ENCODE measurements around the gene GRIK4.

GRIK4 gene

DNA sequence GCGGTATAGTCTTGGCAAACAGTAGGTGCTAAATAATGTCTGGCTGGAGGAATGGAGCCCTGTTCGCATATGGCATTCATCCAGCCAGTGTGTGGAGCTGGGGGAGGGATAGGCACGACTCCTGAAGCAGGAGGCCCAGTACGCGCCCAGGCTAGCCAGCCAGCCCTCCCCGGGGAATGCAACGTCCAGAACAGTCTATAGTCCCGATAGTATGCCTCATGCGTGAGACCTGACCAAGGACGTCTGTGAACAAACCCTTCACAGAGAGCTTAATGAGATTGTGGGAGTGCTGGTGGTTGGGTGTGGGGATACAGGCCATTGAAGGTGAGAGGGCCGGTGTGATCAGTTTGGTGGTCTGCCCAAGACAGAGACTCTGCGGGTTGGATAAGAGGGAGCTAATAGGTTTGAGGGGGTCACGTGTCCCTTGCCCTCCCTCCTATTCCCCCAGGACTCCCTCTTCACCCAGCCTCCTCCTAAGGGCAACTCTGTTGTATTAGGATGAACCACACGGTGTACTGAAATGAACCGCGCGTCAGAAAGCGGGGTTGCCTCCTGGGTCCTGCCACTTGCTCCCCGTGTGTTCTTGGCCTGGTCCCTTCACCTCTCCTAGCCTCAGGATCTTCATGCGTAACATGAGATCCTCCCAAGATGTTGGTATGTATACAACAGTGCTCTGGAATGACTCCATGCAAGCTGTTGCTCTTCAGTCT is 987 bp upstream of the GRIK4 start:
- DNase-seq (ENCODE audit: low read depth in 3 of 3, low spot score in 1 of 3): no peak

GRCh38 chr11:120511820-120512738 is 531 bp downstream of the GRIK4 start:
- no peak for DNase-seq (ENCODE audit: low read depth in 3 of 3, low spot score in 1 of 3)

GRCh38 chr11:120512739-120513435 is 1.3 kb downstream of the GRIK4 start:
- no peak for DNase-seq (ENCODE audit: low read depth in 3 of 3, low spot score in 1 of 3)

- DNase-seq (ENCODE audit: low read depth in 3 of 3, low spot score in 1 of 3): no peak
Observed at GRCh38 chr11:120513436-120514315, 2.1 kb downstream of the GRIK4 start.

DNA sequence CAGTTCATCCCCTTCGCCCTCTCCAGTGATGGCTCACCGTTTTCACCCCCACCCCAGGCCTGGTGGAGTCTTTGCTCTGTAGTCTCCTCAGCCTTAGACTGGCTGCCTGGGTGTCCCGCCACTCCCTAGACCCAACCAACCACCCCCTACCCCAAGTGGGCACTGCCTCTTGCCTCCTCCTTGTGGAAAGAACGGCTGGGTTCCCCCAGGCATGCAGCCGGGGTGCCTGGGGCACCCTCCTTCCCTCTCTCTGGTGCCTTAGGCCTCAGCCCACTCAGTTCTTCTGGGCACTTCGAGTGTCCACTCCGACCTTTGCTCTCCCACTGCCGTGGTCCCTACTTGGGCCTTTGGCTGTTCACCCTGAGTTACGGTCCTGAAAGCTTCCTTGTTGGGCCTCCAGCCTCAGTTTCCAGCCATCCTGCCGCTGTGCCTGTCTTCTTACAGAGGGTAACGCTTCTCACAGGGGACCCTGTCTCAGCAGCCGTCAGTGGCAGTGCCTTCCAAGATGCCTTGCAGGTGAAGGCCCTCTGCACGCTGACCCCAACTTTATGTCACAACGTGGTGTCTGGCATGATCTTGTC is 3.1 kb downstream of the GRIK4 start:
- no peak for DNase-seq (ENCODE audit: low read depth in 3 of 3, low spot score in 1 of 3)

- no peak for DNase-seq (ENCODE audit: low read depth in 3 of 3, low spot score in 1 of 3)
Observed at GRCh38 chr11:120515186-120515723, 3.7 kb downstream of the GRIK4 start.

DNA sequence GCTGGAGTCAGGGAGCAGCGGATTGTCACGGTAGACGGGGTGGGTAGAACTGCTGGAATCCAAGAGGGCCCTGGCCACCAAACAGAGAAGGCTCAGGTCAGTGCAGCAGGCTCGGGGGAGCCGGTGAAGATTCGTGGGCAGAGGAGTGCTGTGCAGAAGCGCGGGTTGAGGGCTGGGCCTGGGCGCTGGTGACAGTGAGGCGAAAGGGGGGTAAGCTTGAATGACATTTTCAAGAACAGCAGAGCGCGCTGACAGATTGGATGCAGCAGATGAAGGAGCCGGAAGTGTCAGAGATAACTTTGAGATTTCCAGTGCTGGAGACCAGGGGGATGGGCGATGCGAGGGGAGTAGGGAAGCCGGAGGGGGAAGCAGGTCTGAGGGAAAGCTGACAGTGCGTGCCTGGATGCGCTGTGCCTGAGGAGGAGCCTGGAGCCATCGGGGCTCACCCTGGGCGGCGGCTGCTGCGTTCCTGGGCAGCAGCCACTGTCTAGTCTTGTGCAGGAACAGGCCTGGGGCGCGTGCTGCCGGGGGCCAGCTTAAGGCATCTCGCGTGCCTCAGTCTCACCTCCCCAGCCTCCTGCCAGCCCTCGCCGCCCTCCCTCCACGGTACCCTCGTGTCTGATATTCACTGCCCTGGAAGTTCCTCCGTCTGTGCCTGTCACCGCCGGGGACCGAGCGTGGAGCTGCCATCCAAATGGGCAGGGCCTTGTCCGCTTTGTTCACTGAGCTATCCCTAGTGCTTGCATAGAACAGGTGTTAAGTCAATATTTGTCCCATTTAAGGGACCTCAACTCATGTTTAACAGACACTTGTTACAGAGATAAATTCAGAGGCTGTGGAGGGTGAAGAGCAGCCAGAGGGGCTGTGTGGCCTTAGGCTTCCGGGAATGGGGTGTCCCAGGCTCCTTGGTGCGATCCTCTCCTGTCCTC is 5.2 kb downstream of the GRIK4 start:
- no peak for DNase-seq (ENCODE audit: low read depth in 3 of 3, low spot score in 1 of 3)

- DNase-seq (ENCODE audit: low read depth in 3 of 3, low spot score in 1 of 3): no peak
Observed at GRCh38 chr11:120517390-120517761, 5.8 kb downstream of the GRIK4 start.

- DNase-seq (ENCODE audit: low read depth in 3 of 3, low spot score in 1 of 3): no peak
Observed at GRCh38 chr11:120517801-120518291, 6.3 kb downstream of the GRIK4 start.

DNA sequence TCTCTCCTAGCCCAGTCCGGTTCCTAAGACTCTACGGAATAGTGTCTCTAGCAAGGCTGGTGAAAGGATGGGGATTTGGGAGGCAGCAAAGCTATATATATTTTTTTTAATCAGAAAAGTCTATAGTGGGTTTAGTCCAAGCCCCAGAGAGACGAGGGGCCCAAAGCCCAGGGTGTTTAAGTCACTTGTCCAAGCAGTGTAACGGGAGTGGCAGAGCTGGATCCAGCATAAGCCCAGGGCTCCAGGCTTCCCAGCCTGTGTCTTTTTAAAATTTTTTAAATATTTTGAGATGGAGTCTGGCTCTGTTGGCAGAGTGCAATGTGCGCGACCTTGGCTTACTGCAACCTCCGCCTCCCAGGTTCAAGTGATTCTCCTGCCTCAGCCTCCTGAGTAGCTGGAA is 6.8 kb downstream of the GRIK4 start:
- DNase-seq (ENCODE audit: low read depth in 3 of 3, low spot score in 1 of 3): no peak

DNA sequence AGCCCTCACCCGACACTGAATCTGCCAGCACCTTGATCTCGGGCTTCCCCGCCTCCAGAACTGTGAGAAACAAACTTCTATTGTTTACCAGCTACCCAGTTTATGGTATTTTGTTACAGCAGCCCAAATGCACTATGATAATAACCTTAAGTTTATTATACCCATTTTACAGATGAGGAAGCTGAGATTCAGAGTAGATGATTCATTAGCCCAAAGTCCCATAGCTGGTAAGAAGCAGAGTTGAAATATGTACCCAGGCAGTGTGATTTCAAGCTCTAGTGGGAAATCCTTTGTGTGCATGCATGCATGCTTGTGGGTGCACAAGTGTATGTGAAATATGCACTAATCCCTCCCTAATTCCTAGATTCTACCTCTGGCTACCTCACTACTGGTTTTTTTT is 7.9 kb downstream of the GRIK4 start:
- no peak for DNase-seq (ENCODE audit: low read depth in 3 of 3, low spot score in 1 of 3)

DNA sequence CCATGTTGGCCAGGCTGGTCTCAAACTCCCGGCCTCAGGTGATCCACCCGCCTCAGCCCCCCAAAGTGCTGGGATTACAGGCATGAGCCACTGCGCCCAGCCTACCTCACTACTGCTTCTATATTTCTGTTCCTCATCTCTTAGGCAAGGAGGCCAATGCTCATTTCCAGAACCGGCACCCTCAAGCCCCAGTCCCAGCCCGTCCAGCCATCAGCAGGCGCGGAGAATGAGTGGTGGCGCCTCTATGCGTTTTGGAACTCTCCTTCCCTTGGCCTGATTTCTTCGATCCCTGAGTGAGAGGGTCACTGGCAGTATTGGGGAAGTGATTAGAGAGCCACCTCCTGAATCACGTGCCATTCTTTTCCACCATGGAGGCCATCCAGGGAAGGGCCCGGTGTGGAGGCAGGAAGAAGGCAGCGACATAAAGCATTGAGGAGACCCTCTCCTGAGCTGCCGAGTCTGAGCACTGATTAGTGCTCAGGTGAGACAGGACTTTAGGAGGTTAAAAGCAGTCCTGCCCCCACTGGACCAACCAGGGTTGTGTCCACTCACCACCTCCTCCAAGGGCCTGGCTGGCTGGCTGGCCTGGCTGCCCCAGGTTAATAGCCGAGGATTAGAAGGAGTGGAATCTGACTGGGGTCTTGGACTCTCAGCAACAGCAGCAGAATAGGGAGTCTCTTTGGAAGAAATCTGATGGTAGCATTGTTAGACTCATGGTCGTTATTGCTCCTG is 8.7 kb downstream of the GRIK4 start:
- DNase-seq (ENCODE audit: low read depth in 3 of 3, low spot score in 1 of 3): no peak

DNA sequence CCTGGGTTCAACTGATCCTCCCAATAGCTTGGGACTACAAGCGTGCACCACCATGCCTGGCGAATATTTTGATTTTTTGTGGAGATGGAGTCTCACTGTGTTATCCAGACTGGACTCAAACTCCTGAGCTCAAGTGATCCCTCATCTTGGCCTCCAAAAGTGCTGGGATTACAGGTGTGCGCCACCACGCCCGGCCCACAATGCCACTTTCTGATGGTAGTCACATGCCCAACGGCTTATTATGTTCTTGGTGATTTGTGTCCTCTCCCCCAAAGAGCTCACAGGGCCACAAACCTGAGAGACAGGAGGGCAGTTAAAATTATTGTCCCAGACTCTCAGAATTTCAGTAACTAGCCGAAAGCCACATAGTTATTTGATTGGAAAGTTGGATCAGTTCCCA is 9.6 kb downstream of the GRIK4 start:
- no peak for DNase-seq (ENCODE audit: low read depth in 3 of 3, low spot score in 1 of 3)

DNA sequence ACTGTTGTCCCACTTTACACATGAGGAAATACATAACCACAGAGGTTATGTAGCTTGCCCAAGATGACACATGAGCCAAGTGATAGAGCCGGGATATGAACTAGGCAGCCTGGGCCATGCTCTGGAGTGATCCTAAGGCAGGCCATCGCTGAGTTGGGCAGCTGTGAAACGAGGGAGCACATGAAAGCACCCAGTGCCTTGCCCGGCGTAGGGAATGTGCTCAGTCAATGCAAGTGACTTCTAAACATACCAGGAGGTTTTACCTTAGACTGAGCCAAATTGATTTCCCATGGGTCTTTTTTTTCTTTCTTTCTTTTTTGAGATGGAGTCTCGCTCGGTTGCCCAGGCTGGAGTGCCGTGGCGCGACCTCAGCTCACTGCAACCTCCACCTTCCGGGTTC is 10.5 kb downstream of the GRIK4 start:
- no peak for DNase-seq (ENCODE audit: low read depth in 3 of 3, low spot score in 1 of 3)

- DNase-seq (ENCODE audit: low read depth in 3 of 3, low spot score in 1 of 3): no peak
Observed at GRCh38 chr11:120522736-120523135, 11.2 kb downstream of the GRIK4 start.

- no peak for DNase-seq (ENCODE audit: low read depth in 3 of 3, low spot score in 1 of 3)
Observed at GRCh38 chr11:120523196-120523595, 11.6 kb downstream of the GRIK4 start.

GRCh38 chr11:120524536-120525085 is 13.1 kb downstream of the GRIK4 start:
- DNase-seq (ENCODE audit: low read depth in 3 of 3, low spot score in 1 of 3): no peak

All from stimulated activated CD4-positive, alpha-beta T cell treated with anti-CD3 and anti-CD28 coated beads, TNF-alpha, amount 100 ng/mL, for 1 hour (primary cell).